Tibial artery (tissue), 4 donors: ENCODE measurements around the gene KAT6B.

Source experiments
- DNase-seq, 2 donors: peaks; one replicate each; pipeline ENCODE4 v3.0.0-alpha.2; 2019
- H3K27ac ChIP-seq, 2 donors: fragments of 200-600 bp; sonication (generic) in 1 of 2; 1 replicate in 1 of 2; 2 replicates in 1 of 2; pipeline ENCODE4 v1.5.1; 2018 to 2019; ENCODE audit warnings: mild to moderate bottlenecking in 1 of 2
- H3K27me3 ChIP-seq, 2 donors: fragments of 200-600 bp; sonication (generic) in 1 of 2; one replicate each; pipeline versions ENCODE4 v1.5.1 to v1.6.0; 2016 to 2019
- H3K36me3 ChIP-seq, 3 donors: fragments of 200-600 bp; sonication (generic) in 2 of 3; one replicate each; pipeline ENCODE4 v1.5.1; 2016 to 2019; ENCODE audit warnings: mild to moderate bottlenecking in 2 of 3
- H3K4me1 ChIP-seq, 4 donors: fragments of 200-600 bp; sonication (generic) in 2 of 4; 1 replicate in 3 of 4; 2 replicates in 1 of 4; pipeline ENCODE4 v1.5.1; 2016 to 2019
- H3K4me3 ChIP-seq, 2 donors: fragments of 200-600 bp; sonication (generic) in 1 of 2; 1 replicate in 1 of 2; 2 replicates in 1 of 2; pipeline ENCODE4 v1.5.1; 2018 to 2019; ENCODE audit warnings: mild to moderate bottlenecking in 2 of 2
- H3K9me3 ChIP-seq, 3 donors: fragments of 200-600 bp; sonication (generic) in 1 of 3; one replicate each; pipeline ENCODE4 v1.5.1; 2016 to 2019
- CTCF ChIP-seq, 2 experiments: fragments of 200-600 bp in 1 of 2; fragments of 450-650 bp in 1 of 2; IDR thresholded peaks; one replicate each; pipeline ENCODE4 v1.5.1; 2017 to 2019; ENCODE audit warnings: antibody characterized with exemption in 2 of 2, mild to moderate bottlenecking in 1 of 2, moderate library complexity in 1 of 2
- intact Hi-C: fragments of 100-400 bp; cut with DNase I; formaldehyde crosslinking; loops from one replicate; pipeline ENCODE4 v1.15.0; 2023; ENCODE audit warnings: low total_unique reads

The KAT6B gene

GRCh38 chr10:75032813-75033212 is 206.4 kb downstream of the KAT6B start:
- no peak overlapping the region for H3K27ac ChIP-seq
- intact Hi-C loops, result no loop called here

GRCh38 chr10:75033399-75034130 is 207.2 kb downstream of the KAT6B start:
- no peak overlapping the region for H3K4me3 ChIP-seq
- peaks cover 0 to 1% (median 0%) of the 10 kb centered on the region in 4 donors for H3K4me1 ChIP-seq

More at GRCh38 chr10:75032813-75033212, 206.4 kb downstream of the KAT6B start:
- H3K4me3 ChIP-seq, result no peak overlapping the region
- no peaks in the 10 kb centered on the region for H3K27me3 ChIP-seq
- no peaks in the 10 kb centered on the region for H3K9me3 ChIP-seq
- H3K36me3 ChIP-seq, result peaks cover 29 to 34% (median 31%) of the 10 kb centered on the region in 3 donors
- no peaks in the 10 kb centered on the region for H3K4me1 ChIP-seq
- no peak for TF ChIP-seq CTCF (IDR thresholded peaks at IDR 0.05)
- no peak for DNase-seq

GRCh38 chr10:75034131-75034512 is 207.7 kb downstream of the KAT6B start:
- no peak for DNase-seq
- no peak overlapping the region for H3K4me3 ChIP-seq
- H3K9me3 ChIP-seq, result no peaks in the 10 kb centered on the region
- no peak overlapping the region for H3K27ac ChIP-seq
- intact Hi-C loops, result no loop called here
- H3K27me3 ChIP-seq, result no peaks in the 10 kb centered on the region
- no peak for TF ChIP-seq CTCF (IDR thresholded peaks at IDR 0.05)
- H3K36me3 ChIP-seq, result peaks cover 18 to 22% (median 21%) of the 10 kb centered on the region in 3 donors
- peaks cover 0 to 3% (median 0%) of the 10 kb centered on the region in 4 donors for H3K4me1 ChIP-seq

More at GRCh38 chr10:75033399-75034130, 207.2 kb downstream of the KAT6B start:
- Histone ChIP-seq H3K9me3 (no peaks in the 10 kb centered on the region), H3K36me3 (peaks cover 23 to 28% (median 27%) of the 10 kb centered on the region in 3 donors), H3K27me3 (no peaks in the 10 kb centered on the region), H3K27ac (no peak overlapping the region)
- intact Hi-C loops, result no loop called here
- TF ChIP-seq CTCF (IDR thresholded peaks at IDR 0.05), result no peak
- DNase-seq, result no peak

GRCh38 chr10:75034714-75035258 is 208.4 kb downstream of the KAT6B start:
- no peaks in the 10 kb centered on the region for H3K27me3 ChIP-seq
- no peak for DNase-seq
- H3K36me3 ChIP-seq, result peaks cover 13 to 16% (median 15%) of the 10 kb centered on the region in 3 donors
- no peak overlapping the region for H3K4me3 ChIP-seq
- H3K27ac ChIP-seq, result no peak overlapping the region
- intact Hi-C loops, result no loop called here
- peaks cover 0 to 3% (median 0%) of the 10 kb centered on the region in 4 donors for H3K4me1 ChIP-seq
- TF ChIP-seq CTCF (IDR thresholded peaks at IDR 0.05), result no peak
- H3K9me3 ChIP-seq, result no peaks in the 10 kb centered on the region

- no peak for TF ChIP-seq CTCF (IDR thresholded peaks at IDR 0.05)
- H3K27me3 ChIP-seq, result no peaks in the 10 kb centered on the region
- H3K9me3 ChIP-seq, result no peaks in the 10 kb centered on the region
- H3K36me3 ChIP-seq, result peaks cover 0 to 2% (median 1%) of the 10 kb centered on the region in 3 donors
- H3K4me3 ChIP-seq, result no peak overlapping the region
- intact Hi-C loops, result no loop called here
- peaks cover 0 to 3% (median 0%) of the 10 kb centered on the region in 4 donors for H3K4me1 ChIP-seq
- H3K27ac ChIP-seq, result no peak overlapping the region
- DNase-seq, result no peak
Observed at GRCh38 chr10:75035975-75036708, 209.7 kb downstream of the KAT6B start.
